ENCODE measurements around the gene DIP2A.

DNA sequence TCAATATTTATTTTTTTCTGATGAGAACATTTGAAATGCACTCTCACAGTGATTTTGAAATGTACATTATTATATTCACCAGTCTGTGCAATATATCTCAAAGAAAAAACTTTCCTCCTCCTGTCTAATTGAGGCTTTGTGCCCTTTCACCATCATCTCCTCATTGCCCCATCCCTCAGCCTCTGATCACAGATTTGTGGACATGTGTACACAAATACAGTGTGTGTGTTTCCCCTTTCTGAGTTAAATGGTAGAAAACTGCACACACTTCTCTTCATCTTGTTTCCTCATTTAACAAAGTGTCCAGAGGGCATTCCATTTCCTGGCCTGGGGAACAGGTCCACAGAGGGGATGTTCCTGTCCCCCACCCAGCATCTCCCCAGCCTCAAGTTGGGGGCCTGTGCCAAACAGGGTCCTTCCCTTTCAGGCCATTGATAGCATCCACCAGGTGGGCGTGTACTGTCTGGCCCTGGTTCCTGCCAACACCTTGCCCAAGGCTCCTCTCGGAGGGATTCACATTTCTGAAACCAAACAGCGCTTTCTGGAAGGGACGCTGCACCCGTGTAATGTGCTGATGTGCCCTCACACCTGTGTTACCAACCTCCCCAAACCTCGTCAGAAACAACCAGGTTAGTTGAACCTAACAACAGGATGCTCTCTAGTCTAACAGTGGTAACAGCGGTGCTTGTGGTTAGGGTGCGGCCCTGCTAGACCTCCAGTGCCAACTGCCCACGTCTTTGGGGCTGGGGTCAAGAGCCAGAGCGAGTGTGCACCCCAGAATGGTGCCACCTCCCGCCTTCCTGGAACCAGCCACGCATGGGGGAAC, 91.6 kb downstream of the DIP2A start:
- TF ChIP-seq, protein P1, sequence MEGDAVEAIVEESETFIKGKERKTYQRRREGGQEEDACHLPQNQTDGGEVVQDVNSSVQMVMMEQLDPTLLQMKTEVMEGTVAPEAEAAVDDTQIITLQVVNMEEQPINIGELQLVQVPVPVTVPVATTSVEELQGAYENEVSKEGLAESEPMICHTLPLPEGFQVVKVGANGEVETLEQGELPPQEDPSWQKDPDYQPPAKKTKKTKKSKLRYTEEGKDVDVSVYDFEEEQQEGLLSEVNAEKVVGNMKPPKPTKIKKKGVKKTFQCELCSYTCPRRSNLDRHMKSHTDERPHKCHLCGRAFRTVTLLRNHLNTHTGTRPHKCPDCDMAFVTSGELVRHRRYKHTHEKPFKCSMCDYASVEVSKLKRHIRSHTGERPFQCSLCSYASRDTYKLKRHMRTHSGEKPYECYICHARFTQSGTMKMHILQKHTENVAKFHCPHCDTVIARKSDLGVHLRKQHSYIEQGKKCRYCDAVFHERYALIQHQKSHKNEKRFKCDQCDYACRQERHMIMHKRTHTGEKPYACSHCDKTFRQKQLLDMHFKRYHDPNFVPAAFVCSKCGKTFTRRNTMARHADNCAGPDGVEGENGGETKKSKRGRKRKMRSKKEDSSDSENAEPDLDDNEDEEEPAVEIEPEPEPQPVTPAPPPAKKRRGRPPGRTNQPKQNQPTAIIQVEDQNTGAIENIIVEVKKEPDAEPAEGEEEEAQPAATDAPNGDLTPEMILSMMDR (IDR thresholded peaks at IDR 0.05): no peak
- TF ChIP-seq POLR2AphosphoS5 (IDR thresholded peaks at IDR 0.05) (no peak), POLR2A (IDR thresholded peaks at IDR 0.05) (no peak)
